Measurements from ENCODE around the gene ELFN1. TPM values are rescaled to one million over a fixed set of nuclear protein-coding genes. Genes with fewer than 3 reads are reported as not detected.

The ELFN1 gene
- total RNA-seq, 1 donor from 2014 or later, result 1.4 TPM

DNA sequence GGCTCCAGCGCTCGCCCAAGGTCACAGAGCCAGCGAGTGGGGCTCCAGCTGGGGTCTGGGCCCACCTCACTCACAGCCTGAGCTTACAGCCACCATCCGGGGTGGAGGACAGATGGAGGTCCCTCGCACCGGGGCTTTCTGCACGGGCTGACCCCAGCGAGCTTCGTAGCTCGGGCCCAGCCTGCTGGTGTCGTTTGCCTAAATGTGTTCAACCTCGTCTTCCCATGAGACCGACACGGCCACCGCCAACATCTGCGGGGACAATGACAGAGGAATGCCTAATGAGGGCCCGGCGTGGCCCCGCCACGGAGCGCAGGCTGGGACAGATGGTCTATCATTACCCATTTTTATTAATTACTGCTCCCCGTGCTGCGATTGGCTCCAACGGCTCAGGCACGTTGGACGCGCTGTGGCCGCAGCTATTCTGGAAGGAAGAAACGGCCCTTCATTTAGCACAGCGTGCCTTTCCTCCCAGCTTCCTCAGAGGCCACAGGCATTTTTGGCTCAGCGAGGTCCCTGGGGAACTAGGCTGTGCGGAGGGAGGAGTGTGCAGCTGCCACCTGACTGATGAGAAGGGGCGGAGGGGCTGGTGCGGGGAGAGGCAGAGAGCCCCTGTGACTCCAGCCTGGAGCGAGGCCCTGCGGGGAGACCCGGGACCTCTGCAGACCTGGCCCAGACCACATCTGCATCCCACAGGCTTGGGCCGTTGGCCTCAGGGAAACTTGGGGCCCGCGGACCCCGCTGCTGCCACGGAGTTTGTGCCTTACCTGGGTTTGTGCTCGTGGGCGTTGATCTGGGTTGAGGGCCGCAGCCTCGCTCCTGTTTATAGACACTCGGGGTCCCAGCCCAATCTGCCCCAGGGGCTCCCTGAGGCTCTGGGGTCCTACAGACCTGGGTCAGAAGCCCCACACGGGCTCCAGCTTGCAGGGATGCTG, 22.9 kb upstream of the ELFN1 start:
- TF ChIP-seq, protein P1, sequence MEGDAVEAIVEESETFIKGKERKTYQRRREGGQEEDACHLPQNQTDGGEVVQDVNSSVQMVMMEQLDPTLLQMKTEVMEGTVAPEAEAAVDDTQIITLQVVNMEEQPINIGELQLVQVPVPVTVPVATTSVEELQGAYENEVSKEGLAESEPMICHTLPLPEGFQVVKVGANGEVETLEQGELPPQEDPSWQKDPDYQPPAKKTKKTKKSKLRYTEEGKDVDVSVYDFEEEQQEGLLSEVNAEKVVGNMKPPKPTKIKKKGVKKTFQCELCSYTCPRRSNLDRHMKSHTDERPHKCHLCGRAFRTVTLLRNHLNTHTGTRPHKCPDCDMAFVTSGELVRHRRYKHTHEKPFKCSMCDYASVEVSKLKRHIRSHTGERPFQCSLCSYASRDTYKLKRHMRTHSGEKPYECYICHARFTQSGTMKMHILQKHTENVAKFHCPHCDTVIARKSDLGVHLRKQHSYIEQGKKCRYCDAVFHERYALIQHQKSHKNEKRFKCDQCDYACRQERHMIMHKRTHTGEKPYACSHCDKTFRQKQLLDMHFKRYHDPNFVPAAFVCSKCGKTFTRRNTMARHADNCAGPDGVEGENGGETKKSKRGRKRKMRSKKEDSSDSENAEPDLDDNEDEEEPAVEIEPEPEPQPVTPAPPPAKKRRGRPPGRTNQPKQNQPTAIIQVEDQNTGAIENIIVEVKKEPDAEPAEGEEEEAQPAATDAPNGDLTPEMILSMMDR (IDR thresholded peaks at IDR 0.05), result no peak
- DNase-seq (peak; percentile 37), ATAC-seq (no peak)
- H3K9me3 ChIP-seq, result no peaks in the 10 kb centered on the region
- H3K27me3 ChIP-seq (ENCODE audit: low read depth), result peaks cover 46% of the 10 kb centered on the region
- H3K36me3 ChIP-seq, result no peaks in the 10 kb centered on the region
- intact Hi-C loops (cut with DNase I), result no loop called here
- no peak overlapping the region for H3K4me3 ChIP-seq
- H3K4me1 ChIP-seq, result no peaks in the 10 kb centered on the region
- no peak overlapping the region for H3K27ac ChIP-seq

DNA sequence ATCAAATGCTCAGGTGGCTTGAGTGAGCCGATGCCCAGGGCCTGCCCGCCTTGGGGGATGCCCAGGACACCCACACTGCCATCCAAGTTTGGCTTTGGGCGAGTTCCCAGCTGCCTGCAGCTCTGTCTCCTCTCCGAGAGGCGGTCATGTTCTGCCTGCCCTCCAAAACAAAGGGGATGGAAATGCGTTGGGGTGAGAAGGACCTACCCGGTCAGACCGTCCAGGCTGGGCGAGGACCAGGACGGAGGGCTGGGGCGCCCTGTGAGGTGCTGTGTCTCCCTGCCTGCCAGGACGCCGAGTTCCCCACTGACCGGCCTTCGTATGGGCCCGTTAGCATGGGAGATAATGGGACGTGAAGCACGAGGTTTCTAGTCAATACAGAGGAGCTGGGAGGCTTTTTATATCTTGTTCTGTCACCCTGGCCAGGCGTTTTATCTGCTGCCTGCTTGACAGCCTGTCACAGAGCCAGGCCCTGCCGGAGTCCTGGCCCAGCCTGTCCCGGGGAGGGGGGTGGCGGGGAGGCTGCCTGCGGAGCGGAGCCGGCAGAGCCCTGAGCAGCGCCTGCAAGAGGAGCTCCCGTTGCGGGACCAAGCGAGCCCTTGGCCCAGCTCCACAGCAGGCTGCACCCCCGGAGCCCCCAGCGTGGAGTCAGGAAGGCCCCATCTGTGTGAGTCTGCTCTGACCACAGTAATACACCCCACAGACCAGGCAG, 22.0 kb upstream of the ELFN1 start:
- Histone ChIP-seq H3K4me1 (no peaks in the 10 kb centered on the region), H3K9me3 (no peaks in the 10 kb centered on the region), H3K27ac (no peak overlapping the region), H3K4me3 (no peak overlapping the region), H3K36me3 (no peaks in the 10 kb centered on the region), H3K27me3 (ENCODE audit: low read depth) (peaks cover 47% of the 10 kb centered on the region)
- TF ChIP-seq, protein P1 (IDR thresholded peaks at IDR 0.05), result no peak
- DNase-seq (peak; percentile 41), ATAC-seq (peak; percentile 17 to 30)
- intact Hi-C loops (cut with DNase I), result no loop called here

DNA sequence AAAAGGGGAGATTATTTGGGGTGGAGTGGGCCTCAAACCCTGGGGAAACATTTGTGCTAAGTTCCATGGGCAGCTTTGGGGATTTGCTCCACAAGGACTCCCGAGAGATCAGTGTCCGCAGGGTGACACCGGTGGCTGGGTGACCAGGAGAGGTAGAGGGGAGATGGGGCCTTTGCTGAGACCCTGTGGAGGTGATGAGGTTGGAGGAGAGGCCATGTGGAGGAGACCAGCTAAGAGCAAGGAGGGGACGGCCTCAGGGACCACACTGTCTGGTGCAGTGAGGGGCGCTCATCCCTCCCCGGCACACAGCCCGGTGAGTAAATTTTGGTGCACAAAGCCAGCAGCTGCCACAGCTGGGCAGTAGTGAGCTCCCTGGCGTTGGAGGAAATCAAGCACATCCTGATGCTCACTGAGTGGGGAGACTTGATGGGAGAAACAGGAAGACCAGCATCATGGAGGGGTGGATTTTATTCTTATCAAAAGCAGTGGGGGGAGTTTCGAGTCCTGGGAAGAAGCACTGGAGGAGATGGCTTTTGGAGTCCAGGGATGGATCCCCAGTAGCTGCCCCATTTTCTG, 20.2 kb upstream of the ELFN1 start:
- no peaks in the 10 kb centered on the region for H3K4me1 ChIP-seq

DNA sequence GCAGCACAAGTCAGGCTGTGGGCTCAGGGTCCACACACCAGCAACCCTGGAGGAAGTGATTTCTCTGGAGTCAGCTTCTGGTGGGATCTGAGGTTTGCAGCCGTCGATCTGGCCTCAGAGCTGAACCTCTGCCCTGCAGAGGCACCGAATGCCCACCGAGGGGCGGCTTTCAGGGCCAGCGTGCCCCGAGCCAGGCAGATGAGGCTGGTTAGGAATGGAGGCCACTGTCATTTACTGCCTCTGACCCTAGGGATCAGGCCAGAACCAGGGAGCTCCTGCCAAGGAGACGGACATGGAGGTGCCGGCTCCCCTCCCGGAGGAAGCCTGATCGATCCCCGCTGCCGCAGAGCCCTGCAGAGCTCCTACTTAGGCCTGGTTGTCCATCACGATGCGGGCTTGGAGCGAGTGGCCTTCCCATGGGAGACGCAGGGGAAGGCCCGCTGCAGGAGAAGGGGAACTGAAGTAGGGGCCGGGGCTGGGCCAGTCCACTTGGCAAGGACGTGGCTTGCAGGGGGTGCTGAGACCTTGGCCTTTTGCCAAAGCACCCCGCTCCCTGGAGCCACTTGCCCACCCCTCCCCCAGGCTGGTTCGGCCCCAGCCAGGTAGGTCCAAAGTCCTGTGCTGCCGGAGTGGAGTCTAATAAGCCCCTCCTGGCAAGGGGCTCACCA, 19.6 kb upstream of the ELFN1 start:
- H3K27ac ChIP-seq, result no peak overlapping the region
- no peaks in the 10 kb centered on the region for H3K9me3 ChIP-seq
- intact Hi-C loops (cut with DNase I), result no loop called here
- TF ChIP-seq, protein P1 (IDR thresholded peaks at IDR 0.05), result no peak
- no peaks in the 10 kb centered on the region for H3K4me1 ChIP-seq
- ATAC-seq (no peak), DNase-seq (peak; percentile 39)
- H3K36me3 ChIP-seq, result no peaks in the 10 kb centered on the region
- H3K4me3 ChIP-seq, result no peak overlapping the region
- peaks cover 55% of the 10 kb centered on the region for H3K27me3 ChIP-seq (ENCODE audit: low read depth)

More for the DNA sequence above, 20.2 kb upstream of the ELFN1 start:
- DNase-seq (peak; percentile 7), ATAC-seq (no peak)
- H3K27ac ChIP-seq, result no peak overlapping the region
- TF ChIP-seq, protein P1 (IDR thresholded peaks at IDR 0.05), result no peak
- H3K27me3 ChIP-seq (ENCODE audit: low read depth), result peaks cover 49% of the 10 kb centered on the region
- no peaks in the 10 kb centered on the region for H3K36me3 ChIP-seq
- no peak overlapping the region for H3K4me3 ChIP-seq
- H3K9me3 ChIP-seq, result no peaks in the 10 kb centered on the region
- intact Hi-C loops (cut with DNase I), result no loop called here

DNA sequence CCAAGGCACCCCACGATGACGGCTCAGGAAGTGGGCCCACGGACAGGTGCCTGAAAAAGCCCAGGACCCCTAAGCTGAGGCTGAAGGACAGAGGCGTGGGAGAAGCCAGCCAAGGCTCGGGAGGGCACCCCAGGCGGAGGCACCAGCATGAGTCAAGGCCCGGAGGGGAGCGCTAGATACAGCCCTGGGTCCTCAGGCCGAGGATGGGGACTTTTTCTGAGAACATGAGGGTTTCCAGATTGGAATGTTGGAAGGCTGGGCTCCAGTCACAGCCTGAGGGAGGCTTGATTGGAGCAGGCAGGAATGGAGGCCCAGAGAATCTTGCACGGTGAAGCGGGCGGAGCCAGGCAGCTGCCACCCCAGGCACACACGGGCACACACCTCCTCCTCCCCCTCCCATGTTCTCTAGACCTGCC, 19.0 kb upstream of the ELFN1 start:
- Histone ChIP-seq H3K27ac (no peak overlapping the region), H3K4me1 (no peaks in the 10 kb centered on the region), H3K36me3 (no peaks in the 10 kb centered on the region), H3K27me3 (ENCODE audit: low read depth) (peaks cover 58% of the 10 kb centered on the region), H3K9me3 (no peaks in the 10 kb centered on the region), H3K4me3 (no peak overlapping the region)
- ATAC-seq (no peak), DNase-seq (peak; percentile 30)
- intact Hi-C loops (cut with DNase I), result no loop called here
- TF ChIP-seq, protein P1 (IDR thresholded peaks at IDR 0.05), result no peak

All from lower lobe of right lung (tissue), 2 donors.